Measurements from ENCODE around the gene C5orf34.
"Not testable (repeated sequence)": the region's sequence is repeated elsewhere in the genome, so short reads cannot be mapped to it uniquely, and the experiment has no call there.

DNA sequence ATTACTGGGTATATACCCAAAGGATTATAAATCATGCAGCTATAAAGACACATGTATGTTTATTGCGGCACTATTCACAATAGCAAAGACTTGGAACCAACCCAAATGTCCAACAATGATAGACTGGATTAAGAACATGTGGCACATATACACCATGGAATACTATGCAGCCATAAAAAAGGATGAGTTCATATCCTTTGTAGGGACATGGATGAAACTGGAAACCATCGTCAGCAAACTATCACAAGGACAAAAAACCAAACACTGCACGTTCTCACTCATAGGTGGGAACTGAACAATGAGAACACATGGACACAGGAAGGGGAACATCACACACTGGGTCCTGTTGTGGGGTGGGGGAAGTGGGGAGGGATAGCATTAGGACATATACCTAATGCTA lies 49.5 kb downstream of the C5orf34 start:
- not testable (repeated sequence) for TF ChIP-seq CTCF (IDR thresholded peaks at IDR 0.05; ENCODE audit: poor library complexity, severe bottlenecking); TAF1 (IDR thresholded peaks at IDR 0.05; ENCODE audit: low read depth); POLR2AphosphoS5 (IDR thresholded peaks at IDR 0.05)

Measured in neural cell (in vitro differentiated cells).